CD4-positive, alpha-beta T cell treated with Interleukin-17A for 4 hours (primary cell): ENCODE results near the gene PCDHB16.
"Not testable (repeated sequence)": the region's sequence is repeated elsewhere in the genome, so short reads cannot be mapped to it uniquely, and the experiment has no call there.

Experiments
- DNase-seq: peaks from one replicate; pipeline ENCODE4 v3.0.0-alpha.2; 2020; ENCODE audit warnings: mixed read lengths

PCDHB16 gene

DNA sequence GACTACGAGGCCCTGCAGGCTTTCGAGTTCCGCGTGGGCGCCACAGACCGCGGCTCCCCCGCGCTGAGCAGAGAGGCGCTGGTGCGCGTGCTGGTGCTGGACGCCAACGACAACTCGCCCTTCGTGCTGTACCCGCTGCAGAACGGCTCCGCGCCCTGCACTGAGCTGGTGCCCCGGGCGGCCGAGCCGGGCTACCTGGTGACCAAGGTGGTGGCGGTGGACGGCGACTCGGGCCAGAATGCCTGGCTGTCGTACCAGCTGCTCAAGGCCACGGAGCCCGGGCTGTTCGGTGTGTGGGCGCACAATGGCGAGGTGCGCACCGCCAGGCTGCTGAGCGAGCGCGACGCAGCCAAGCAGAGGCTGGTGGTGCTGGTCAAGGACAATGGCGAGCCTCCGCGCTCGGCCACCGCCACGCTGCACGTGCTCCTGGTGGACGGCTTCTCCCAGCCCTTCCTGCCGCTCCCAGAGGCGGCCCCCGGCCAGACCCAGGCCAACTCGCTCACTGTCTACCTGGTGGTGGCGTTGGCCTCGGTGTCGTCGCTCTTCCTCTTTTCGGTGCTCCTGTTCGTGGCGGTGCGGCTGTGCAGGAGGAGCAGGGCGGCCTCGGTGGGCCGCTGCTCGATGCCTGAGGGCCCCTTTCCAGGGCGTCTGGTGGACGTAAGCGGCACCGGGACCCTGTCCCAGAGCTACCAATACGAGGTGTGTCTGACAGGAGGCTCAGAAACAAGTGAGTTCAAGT, 2.1 kb downstream of the PCDHB16 start:
- DNase-seq, result not testable (repeated sequence)

DNA sequence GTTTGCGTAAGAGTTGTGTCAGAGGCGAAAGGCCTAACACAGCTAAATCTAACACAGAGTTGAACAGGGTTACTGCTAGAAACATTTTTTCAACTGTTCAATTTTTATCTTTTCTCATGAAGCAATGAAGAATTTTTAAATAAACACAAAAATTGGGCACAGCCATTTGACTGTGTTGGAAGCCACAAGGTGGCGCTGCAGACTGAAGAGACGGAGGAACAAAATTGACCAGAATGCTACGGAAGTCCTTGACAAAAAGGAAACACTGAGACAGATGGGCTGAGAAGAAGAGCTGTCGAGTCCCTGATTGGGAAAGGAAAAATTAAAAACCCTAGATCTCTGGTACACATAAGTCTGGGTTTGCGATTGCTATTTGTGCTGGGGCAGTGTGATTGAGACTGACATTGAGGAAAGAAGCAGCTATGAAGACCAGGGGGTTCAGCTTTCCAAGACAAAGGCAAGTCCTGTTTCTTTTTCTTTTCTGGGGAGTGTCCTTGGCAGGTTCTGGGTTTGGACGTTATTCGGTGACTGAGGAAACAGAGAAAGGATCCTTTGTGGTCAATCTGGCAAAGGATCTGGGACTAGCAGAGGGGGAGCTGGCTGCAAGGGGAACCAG, 4.8 kb downstream of the PCDHB16 start, which contains the start of gene PCDHB9:
TSS of gene PCDHB9 (plus strand) at position 265 of the 616 bp plus-strand sequence. CDS start at position 423, 158 bp downstream.
- peak; percentile 29 for DNase-seq

DNA sequence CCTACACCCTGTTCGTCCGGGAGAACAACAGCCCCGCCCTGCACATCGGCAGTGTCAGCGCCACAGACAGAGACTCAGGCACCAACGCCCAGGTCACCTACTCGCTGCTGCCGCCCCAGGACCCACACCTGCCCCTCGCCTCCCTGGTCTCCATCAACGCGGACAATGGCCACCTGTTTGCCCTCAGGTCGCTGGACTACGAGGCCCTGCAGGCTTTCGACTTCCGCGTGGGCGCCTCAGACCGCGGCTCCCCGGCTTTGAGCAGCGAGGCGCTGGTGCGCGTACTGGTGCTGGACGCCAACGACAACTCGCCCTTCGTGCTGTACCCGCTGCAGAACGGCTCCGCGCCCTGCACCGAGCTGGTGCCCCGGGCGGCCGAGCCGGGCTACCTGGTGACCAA, 6.5 kb downstream of the PCDHB16 start:
- not testable (repeated sequence) for DNase-seq

DNA sequence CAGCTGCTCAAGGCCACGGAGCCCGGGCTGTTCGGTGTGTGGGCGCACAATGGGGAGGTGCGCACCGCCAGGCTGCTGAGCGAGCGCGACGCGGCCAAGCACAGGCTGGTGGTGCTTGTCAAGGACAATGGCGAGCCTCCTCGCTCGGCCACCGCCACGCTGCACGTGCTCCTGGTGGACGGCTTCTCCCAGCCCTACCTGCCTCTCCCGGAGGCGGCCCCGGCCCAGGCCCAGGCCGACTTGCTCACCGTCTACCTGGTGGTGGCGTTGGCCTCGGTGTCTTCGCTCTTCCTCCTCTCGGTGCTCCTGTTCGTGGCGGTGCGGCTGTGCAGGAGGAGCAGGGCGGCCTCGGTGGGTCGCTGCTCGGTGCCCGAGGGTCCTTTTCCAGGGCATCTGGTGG, 6.9 kb downstream of the PCDHB16 start:
- DNase-seq, result not testable (repeated sequence)

DNA sequence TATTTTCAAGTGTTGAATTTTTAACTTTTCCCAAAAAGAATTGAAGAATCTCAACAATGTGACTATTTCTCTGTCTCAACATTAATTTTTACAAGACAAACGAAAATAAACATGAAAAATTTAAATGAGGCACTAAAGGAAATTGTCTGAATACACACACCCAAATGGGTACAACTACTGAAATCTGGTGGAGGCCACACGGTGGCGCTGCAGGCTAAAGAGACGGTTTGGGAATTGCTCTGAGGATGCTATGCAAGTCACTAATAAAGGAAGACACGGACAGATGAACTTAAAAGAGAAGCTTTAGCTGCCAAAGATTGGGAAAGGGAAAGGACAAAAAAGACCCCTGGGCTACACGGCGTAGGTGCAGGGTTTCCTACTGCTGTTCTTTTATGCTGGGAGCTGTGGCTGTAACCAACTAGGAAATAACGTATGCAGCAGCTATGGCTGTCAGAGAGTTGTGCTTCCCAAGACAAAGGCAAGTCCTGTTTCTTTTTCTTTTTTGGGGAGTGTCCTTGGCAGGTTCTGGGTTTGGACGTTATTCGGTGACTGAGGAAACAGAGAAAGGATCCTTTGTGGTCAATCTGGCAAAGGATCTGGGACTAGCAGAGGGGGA, 10.0 kb downstream of the PCDHB16 start, which contains the start of gene PCDHB10:
TSS of gene PCDHB10 (plus strand) at position 244 of the 616 bp plus-strand sequence. CDS start at position 444, 200 bp downstream.
- DNase-seq, result peak; percentile 21

DNA sequence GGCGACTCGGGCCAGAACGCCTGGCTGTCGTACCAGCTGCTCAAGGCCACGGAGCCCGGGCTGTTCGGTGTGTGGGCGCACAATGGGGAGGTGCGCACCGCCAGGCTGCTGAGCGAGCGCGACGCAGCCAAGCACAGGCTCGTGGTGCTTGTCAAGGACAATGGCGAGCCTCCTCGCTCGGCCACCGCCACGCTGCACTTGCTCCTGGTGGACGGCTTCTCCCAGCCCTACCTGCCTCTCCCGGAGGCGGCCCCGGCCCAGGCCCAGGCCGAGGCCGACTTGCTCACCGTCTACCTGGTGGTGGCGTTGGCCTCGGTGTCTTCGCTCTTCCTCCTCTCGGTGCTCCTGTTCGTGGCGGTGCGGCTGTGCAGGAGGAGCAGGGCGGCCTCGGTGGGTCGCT, 12.1 kb downstream of the PCDHB16 start:
- not testable (repeated sequence) for DNase-seq

DNA sequence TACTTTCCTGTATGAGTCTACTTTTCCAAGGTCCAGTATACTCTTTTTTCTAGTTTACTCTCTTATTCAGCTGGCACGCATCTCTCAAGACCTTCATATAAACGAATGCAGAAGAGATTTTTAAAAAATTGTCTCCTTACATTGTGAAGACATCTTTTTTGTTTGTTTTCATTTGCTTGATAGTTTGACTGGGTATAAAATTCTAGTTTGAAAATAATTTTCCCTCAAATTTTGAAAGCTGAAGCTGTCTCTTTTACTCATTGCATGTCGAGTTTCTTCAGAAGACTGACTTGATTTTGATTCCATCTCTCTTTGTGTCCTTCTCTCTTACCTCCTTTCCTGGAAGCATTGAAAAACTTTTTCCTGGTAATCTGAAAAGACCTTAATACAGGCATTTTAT, 14.2 kb downstream of the PCDHB16 start:
- no peak for DNase-seq

DNA sequence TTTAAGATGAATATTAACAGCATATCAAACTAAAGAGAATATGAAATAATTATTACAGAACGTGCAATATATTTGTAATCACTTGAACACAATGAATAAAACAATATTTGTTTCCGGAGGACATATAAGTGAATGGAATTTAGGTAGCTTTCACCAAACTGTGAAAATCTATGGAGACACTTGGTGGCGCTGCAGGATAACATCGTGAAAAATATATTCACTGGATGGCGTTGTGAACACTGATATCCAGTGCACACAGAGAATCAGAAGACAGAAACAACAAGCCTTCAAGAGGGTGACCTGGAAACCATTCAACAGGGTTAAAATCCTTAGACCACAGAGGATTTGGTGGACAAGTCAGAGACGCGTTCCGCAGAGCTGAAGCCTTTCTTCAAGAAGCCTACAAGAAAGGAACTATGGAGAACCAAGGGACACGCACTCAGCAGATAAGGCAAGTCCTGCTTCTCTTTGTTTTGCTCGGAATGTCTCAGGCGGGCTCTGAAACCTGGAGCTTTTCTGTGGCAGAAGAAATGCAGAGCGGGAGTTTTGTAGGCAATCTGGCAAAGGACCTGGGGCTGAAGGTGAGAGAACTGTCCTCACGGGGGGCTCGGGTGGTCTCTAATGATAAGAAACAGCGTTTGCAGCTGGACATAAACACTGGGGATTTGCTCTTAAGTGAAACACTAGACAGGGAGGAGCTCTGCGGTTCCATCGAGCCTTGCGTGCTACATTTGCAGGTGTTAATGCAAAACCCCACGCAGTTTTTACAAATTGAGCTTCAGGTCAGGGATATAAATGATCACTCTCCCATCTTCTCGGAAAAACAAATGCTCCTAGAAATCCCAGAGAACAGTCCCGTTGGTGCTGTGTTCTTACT, 17.4 kb downstream of the PCDHB16 start, which contains the start of gene PCDHB11:
TSS of gene PCDHB11 (plus strand) at position 269 of the 877 bp plus-strand sequence. CDS start at position 417, 148 bp downstream.
- no peak for DNase-seq

DNA sequence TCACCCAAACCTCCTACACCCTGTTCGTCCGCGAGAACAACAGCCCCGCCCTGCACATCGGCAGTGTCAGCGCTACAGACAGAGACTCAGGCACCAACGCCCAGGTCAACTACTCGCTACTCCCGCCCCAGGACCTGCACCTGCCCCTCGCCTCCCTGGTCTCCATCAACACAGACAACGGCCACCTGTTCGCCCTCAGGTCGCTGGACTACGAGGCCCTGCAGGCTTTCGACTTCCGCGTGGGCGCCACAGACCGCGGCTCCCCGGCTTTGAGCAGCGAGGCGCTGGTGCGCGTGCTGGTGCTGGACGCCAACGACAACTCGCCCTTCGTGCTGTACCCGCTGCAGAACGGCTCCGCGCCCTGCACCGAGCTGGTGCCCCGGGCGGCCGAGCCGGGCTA, 18.9 kb downstream of the PCDHB16 start:
- not testable (repeated sequence) for DNase-seq

DNA sequence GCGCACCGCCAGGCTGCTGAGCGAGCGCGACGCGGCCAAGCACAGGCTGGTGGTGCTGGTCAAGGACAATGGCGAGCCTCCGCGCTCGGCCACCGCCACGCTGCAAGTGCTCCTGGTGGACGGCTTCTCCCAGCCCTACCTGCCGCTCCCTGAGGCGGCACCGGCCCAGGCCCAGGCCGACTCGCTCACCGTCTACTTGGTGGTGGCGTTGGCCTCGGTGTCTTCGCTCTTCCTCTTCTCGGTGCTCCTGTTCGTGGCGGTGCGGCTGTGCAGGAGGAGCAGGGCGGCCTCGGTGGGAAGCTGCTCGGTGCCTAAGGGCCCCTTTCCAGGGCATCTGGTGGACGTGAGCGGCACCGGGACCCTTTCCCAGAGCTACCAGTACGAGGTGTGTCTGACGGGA, 19.5 kb downstream of the PCDHB16 start:
- not testable (repeated sequence) for DNase-seq

DNA sequence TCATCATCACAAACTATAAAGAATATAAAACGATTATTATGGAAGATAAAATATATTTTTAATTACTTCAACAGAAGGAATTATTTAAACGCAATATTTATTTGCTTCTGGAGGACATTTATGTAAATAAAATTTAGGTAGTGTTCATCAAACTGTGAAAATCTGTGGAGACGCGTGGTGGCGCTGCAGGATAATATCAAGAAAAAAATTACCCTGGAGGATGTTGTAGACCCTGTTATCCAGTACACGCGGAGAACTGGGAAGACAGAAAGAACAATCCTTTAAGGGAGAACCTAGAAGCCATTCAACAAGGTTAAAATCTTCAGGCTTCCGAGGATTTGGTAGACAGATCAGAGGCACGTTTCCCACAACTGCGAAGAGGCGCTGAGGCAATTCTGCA, 26.3 kb downstream of the PCDHB16 start, which contains the start of gene PCDHB12:
TSS of gene PCDHB12 (plus strand) at position 242 of the 400 bp plus-strand sequence. CDS start 189 bp downstream, outside the sequence.
- no peak for DNase-seq

DNA sequence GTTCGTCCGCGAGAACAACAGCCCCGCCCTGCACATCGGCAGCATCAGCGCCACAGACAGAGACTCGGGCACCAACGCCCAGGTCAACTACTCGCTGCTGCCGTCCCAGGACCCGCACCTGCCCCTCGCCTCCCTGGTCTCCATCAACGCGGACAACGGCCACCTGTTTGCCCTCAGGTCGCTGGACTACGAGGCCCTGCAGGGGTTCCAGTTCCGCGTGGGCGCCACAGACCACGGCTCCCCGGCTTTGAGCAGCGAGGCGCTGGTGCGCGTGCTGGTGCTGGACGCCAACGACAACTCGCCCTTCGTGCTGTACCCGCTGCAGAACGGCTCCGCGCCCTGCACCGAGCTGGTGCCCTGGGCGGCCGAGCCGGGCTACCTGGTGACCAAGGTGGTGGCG, 28.1 kb downstream of the PCDHB16 start:
- not testable (repeated sequence) for DNase-seq

DNA sequence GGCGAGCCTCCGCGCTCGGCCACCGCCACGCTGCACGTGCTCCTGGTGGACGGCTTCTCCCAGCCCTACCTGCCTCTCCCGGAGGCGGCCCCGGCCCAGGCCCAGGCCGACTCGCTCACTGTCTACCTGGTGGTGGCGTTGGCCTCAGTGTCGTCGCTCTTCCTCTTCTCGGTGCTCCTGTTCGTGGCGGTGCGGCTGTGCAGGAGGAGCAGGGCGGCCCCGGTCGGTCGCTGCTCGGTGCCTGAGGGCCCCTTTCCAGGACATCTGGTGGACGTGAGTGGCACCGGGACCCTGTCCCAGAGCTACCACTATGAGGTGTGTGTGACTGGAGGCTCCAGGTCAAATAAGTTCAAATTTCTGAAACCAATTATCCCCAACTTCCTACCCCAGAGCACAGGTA, 28.7 kb downstream of the PCDHB16 start:
- not testable (repeated sequence) for DNase-seq

DNA sequence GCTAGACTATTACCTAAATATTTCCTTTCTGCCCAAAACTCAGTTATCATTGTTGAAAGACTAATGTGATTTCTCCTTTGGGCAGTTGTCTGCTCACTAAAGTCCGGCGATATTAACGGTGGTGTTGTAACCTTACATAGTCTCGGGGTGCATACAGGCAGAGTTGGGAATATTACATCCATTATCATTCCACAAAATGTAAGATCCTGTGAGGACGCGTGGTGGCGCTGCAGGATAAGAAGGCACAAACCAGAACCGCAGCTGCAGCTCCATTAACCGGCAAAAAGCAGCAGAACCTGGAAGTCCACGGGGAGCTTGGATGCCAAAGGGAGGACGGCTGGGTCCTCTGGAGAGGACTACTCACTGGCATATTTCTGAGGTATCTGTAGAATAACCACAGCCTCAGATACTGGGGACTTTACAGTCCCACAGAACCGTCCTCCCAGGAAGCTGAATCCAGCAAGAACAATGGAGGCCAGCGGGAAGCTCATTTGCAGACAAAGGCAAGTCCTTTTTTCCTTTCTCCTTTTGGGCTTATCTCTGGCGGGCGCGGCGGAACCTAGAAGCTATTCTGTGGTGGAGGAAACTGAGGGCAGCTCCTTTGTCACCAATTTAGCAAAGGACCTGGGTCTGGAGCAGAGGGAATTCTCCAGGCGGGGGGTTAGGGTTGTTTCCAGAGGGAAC, 31.6 kb downstream of the PCDHB16 start, which contains the start of gene PCDHB13:
TSS of gene PCDHB13 (plus strand) at position 264 of the 684 bp plus-strand sequence. CDS start at position 469, 205 bp downstream.
- DNase-seq, result peak; percentile 34

DNA sequence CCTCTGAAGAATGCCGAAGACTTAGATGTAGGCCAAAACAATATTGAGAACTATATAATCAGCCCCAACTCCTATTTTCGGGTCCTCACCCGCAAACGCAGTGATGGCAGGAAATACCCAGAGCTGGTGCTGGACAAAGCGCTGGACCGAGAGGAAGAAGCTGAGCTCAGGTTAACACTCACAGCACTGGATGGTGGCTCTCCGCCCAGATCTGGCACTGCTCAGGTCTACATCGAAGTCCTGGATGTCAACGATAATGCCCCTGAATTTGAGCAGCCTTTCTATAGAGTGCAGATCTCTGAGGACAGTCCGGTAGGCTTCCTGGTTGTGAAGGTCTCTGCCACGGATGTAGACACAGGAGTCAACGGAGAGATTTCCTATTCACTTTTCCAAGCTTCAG, 32.4 kb downstream of the PCDHB16 start:
- not testable (repeated sequence) for DNase-seq

DNA sequence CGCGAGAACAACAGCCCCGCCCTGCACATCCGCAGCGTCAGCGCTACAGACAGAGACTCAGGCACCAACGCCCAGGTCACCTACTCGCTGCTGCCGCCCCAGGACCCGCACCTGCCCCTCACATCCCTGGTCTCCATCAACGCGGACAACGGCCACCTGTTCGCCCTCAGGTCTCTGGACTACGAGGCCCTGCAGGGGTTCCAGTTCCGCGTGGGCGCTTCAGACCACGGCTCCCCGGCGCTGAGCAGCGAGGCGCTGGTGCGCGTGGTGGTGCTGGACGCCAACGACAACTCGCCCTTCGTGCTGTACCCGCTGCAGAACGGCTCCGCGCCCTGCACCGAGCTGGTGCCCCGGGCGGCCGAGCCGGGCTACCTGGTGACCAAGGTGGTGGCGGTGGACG, 33.3 kb downstream of the PCDHB16 start:
- DNase-seq, result not testable (repeated sequence)

DNA sequence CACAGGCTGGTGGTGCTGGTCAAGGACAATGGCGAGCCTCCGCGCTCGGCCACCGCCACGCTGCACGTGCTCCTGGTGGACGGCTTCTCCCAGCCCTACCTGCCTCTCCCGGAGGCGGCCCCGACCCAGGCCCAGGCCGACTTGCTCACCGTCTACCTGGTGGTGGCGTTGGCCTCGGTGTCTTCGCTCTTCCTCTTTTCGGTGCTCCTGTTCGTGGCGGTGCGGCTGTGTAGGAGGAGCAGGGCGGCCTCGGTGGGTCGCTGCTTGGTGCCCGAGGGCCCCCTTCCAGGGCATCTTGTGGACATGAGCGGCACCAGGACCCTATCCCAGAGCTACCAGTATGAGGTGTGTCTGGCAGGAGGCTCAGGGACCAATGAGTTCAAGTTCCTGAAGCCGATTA, 33.8 kb downstream of the PCDHB16 start:
- DNase-seq, result not testable (repeated sequence)

DNA sequence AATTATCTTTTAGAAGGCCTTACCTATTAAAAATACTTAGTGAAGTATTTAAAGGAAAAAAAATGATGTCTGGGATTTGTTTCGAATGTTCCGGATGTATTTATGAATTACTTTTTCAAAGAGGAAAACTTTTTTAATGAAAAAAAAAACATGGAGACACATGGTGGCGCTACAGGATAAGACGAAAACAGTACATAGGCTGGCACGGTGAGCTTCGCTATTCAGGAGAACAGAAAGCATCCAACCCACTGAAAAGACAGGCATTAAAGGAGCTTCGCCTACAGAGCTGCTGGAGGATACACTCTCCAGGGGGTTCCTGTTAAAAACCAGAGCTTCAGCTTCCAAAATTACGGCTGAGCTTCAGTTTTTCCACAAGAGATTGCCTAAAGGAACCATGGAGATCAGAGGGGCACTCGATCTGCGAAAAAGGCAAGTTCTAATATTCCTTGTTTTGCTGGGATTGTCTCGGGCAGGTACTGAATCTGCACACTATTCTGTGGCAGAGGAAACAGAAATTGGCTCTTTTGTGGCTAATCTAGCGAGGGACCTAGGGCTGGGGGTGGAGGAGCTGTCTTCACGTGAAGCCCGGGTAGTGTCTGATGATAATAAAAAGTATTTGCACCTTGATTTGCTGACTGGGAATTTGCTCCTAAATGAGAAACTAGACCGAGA, 41.1 kb downstream of the PCDHB16 start, which contains the start of gene PCDHB14:
TSS of gene PCDHB14 (plus strand) at position 232 of the 672 bp plus-strand sequence. CDS start at position 395, 163 bp downstream.
- no peak for DNase-seq

DNA sequence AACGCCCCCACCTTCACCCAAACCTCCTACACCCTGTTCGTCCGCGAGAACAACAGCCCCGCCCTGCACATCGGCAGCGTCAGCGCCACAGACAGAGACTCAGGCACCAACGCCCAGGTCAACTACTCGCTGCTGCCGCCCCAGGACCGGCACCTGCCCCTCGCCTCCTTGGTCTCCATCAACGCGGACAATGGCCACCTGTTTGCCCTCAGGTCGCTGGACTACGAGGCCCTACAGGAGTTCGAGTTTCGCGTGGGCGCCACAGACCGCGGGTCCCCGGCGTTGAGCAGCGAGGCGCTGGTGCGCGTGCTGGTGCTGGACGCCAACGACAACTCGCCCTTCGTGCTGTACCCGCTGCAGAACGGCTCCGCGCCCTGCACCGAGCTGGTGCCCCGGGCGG, 42.7 kb downstream of the PCDHB16 start:
- DNase-seq, result not testable (repeated sequence)

DNA sequence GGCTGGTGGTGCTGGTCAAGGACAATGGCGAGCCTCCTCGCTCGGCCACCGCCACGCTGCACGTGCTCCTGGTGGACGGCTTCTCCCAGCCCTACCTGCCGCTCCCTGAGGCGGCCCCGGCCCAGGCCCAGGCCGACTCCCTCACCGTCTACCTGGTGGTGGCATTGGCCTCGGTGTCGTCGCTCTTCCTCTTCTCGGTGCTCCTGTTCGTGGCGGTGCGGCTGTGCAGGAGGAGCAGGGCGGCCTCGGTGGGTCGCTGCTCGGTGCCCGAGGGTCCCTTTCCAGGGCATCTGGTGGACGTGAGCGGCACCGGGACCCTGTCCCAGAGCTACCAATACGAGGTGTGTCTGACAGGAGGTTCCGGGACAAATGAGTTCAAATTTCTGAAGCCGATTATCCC, 43.2 kb downstream of the PCDHB16 start:
- DNase-seq, result not testable (repeated sequence)
